ENCODE measurements around the gene NCOA5.

NCOA5 gene

DNA sequence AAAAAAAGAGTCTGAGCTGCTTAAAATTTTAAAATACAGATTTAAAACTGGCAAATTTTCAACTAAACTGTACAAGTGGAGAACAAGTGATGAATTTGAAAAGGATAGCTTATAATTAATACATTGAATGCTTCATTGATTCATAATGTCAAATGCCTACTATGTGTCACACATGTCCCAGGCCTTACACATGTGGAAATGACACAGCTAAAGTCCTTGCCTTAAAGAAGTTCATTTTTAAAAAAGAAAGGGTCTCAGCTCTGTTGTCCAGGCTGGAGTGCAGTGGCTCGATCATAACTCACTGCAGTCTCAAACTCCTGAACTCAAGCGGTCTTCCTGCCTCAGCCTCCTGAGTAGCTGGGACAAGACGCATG, 5.0 kb downstream of the NCOA5 start:
- WGBS, 2 donors (ENCODE audit: extremely low coverage in 2 of 2, insufficient read length in 2 of 2, insufficient replicate concordance in 1 of 2), result no CpG with 5 or more reads among the region's 3 CpGs
- no peak overlapping the region for H2BK12ac ChIP-seq (ENCODE audit: low read length)
- no peak overlapping the region for H3K4me2 ChIP-seq (ENCODE audit: insufficient read depth, low read length, poor library complexity, severe bottlenecking)
- no peak overlapping the region for H2BK15ac ChIP-seq (ENCODE audit: low read length)
- no peak overlapping the region for H2BK5ac ChIP-seq (ENCODE audit: low read length)
- no peak overlapping the region for H3K23ac ChIP-seq (ENCODE audit: low read depth, low read length, poor library complexity)
- no peaks in the 10 kb centered on the region for H3K9me3 ChIP-seq (replicated peaks in 1 of 2; ENCODE audit: control insufficient read depth in 2 of 2, insufficient read depth in 1 of 2, low read depth in 1 of 2, low read length in 2 of 2)
- no peak for DNase-seq (ENCODE audit: low spot score)
- no peak overlapping the region for H4K91ac ChIP-seq (ENCODE audit: low read depth, low read length, poor library complexity)
- no peak overlapping the region for H2AFZ ChIP-seq (ENCODE audit: low read length)
- H3K36me3 ChIP-seq (replicated peaks in 1 of 2; ENCODE audit: control insufficient read depth in 2 of 2, insufficient read depth in 2 of 2, low read length in 2 of 2), result peaks cover 0 to 13% of the 10 kb centered on the region in 2 donors
- peaks cover 4% of the 10 kb centered on the region for H3K79me1 ChIP-seq (ENCODE audit: low read depth, low read length)
- no peak overlapping the region for H2BK120ac ChIP-seq (ENCODE audit: low read depth, low read length)
- H3K14ac ChIP-seq (ENCODE audit: low read length), result no peak overlapping the region
- no peak overlapping the region for H3K27ac ChIP-seq (replicated peaks; ENCODE audit: low read length)
- H3K4me1 ChIP-seq (ENCODE audit: control insufficient read depth in 2 of 2, insufficient read depth in 1 of 2, low read depth in 1 of 2, low read length in 2 of 2), result peaks cover 0 to 9% of the 10 kb centered on the region in 2 donors
- H3K18ac ChIP-seq (ENCODE audit: low read length), result no peak overlapping the region
- H3K9ac ChIP-seq (ENCODE audit: low read depth, low read length, poor library complexity), result no peak overlapping the region
- no peak overlapping the region for H3K4me3 ChIP-seq (ENCODE audit: low read length in 2 of 2)
- H3K4ac ChIP-seq (ENCODE audit: low read length), result no peak overlapping the region
- H3K27me3 ChIP-seq (ENCODE audit: control insufficient read depth in 3 of 3, insufficient read depth in 3 of 3, low read depth in 1 of 3, low read length in 3 of 3), result no peaks in the 10 kb centered on the region
- H4K8ac ChIP-seq (ENCODE audit: low read depth, low read length), result no peak overlapping the region
- H2AK5ac ChIP-seq (ENCODE audit: low read depth, low read length), result no peak overlapping the region

DNA sequence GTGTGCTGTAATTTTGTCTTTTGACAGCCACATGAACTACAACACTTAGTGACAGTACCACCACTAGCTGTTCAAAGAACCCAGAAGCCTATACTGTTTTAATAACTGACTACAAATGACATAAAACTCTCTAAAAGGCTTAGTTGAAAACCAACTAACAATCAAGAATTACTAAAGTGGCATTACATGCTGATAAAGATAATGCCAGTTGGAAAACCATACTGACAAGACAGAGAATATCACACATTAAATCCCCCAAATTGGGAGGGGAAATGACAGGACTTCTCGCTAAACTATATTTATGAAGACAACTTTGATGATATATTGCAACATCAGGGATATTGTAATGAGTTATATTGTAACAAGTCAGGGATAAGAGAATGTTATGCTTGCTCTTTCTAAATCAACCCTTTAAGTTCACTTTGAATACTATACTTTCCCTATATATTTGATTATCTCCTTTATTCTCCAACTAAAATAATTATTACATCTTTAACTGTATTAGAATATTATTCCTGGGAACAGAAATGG, 6.2 kb downstream of the NCOA5 start:
- Histone ChIP-seq H3K4me1 (ENCODE audit: control insufficient read depth in 2 of 2, insufficient read depth in 1 of 2, low read depth in 1 of 2, low read length in 2 of 2) (peaks cover 0 to 9% of the 10 kb centered on the region in 2 donors), H4K91ac (ENCODE audit: low read depth, low read length, poor library complexity) (no peak overlapping the region), H2BK12ac (ENCODE audit: low read length) (no peak overlapping the region), H3K79me1 (ENCODE audit: low read depth, low read length) (peaks cover 3% of the 10 kb centered on the region), H3K14ac (ENCODE audit: low read length) (no peak overlapping the region), H2BK120ac (ENCODE audit: low read depth, low read length) (no peak overlapping the region), H3K4ac (ENCODE audit: low read length) (no peak overlapping the region), H3K4me2 (ENCODE audit: insufficient read depth, low read length, poor library complexity, severe bottlenecking) (no peak overlapping the region), H2BK5ac (ENCODE audit: low read length) (no peak overlapping the region), H3K18ac (ENCODE audit: low read length) (no peak overlapping the region), H4K8ac (ENCODE audit: low read depth, low read length) (no peak overlapping the region), H2AFZ (ENCODE audit: low read length) (no peak overlapping the region), H3K4me3 (ENCODE audit: low read length in 2 of 2) (no peak overlapping the region), H3K9me3 (replicated peaks in 1 of 2; ENCODE audit: control insufficient read depth in 2 of 2, insufficient read depth in 1 of 2, low read depth in 1 of 2, low read length in 2 of 2) (no peaks in the 10 kb centered on the region), H2BK15ac (ENCODE audit: low read length) (no peak overlapping the region), H2AK5ac (ENCODE audit: low read depth, low read length) (no peak overlapping the region), H3K23ac (ENCODE audit: low read depth, low read length, poor library complexity) (no peak overlapping the region), H3K36me3 (replicated peaks in 1 of 2; ENCODE audit: control insufficient read depth in 2 of 2, insufficient read depth in 2 of 2, low read length in 2 of 2) (peaks cover 2 to 25% of the 10 kb centered on the region in 2 donors), H3K27me3 (ENCODE audit: control insufficient read depth in 3 of 3, insufficient read depth in 3 of 3, low read depth in 1 of 3, low read length in 3 of 3) (no peaks in the 10 kb centered on the region), H3K9ac (ENCODE audit: low read depth, low read length, poor library complexity) (no peak overlapping the region), H3K27ac (replicated peaks; ENCODE audit: low read length) (no peak overlapping the region)
- no peak for DNase-seq (ENCODE audit: low spot score)
- no CpG with 5 or more reads among the region's 1 CpG for WGBS, 2 donors (ENCODE audit: extremely low coverage in 2 of 2, insufficient read length in 2 of 2, insufficient replicate concordance in 1 of 2)

DNA sequence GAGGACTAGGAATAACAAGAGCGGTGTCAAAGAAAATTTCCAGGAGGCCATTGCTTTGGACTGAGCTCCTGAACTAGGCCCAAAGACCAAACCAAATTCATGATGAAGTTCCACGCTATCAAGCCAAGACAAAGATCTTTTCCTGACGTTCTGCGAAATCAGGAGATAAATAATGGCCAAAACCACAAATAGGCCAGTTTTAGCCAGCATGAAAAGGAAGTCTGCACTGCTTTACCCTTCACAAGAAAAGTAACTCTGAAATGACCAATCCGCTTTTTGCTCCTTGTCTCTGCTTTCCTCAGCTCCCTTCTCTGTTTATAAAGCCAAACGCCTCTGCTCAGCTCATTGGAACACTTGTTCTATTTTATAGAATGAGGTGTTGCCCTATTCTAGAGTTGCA, 6.7 kb downstream of the NCOA5 start:
- no peak overlapping the region for H2AK5ac ChIP-seq (ENCODE audit: low read depth, low read length)
- H2BK12ac ChIP-seq (ENCODE audit: low read length), result no peak overlapping the region
- no peak overlapping the region for H3K9ac ChIP-seq (ENCODE audit: low read depth, low read length, poor library complexity)
- no peak overlapping the region for H2BK5ac ChIP-seq (ENCODE audit: low read length)
- H3K18ac ChIP-seq (ENCODE audit: low read length), result no peak overlapping the region
- peaks cover 0 to 7% of the 10 kb centered on the region in 2 donors for H3K4me1 ChIP-seq (ENCODE audit: control insufficient read depth in 2 of 2, insufficient read depth in 1 of 2, low read depth in 1 of 2, low read length in 2 of 2)
- peaks cover 3% of the 10 kb centered on the region for H3K79me1 ChIP-seq (ENCODE audit: low read depth, low read length)
- no peak overlapping the region for H4K91ac ChIP-seq (ENCODE audit: low read depth, low read length, poor library complexity)
- no peak overlapping the region for H3K4me2 ChIP-seq (ENCODE audit: insufficient read depth, low read length, poor library complexity, severe bottlenecking)
- H3K27me3 ChIP-seq (ENCODE audit: control insufficient read depth in 3 of 3, insufficient read depth in 3 of 3, low read depth in 1 of 3, low read length in 3 of 3), result no peaks in the 10 kb centered on the region
- peaks cover 4 to 30% of the 10 kb centered on the region in 2 donors for H3K36me3 ChIP-seq (replicated peaks in 1 of 2; ENCODE audit: control insufficient read depth in 2 of 2, insufficient read depth in 2 of 2, low read length in 2 of 2)
- no peak overlapping the region for H3K27ac ChIP-seq (replicated peaks; ENCODE audit: low read length)
- H3K4me3 ChIP-seq (ENCODE audit: low read length in 2 of 2), result no peak overlapping the region
- no peak overlapping the region for H3K4ac ChIP-seq (ENCODE audit: low read length)
- H3K9me3 ChIP-seq (replicated peaks in 1 of 2; ENCODE audit: control insufficient read depth in 2 of 2, insufficient read depth in 1 of 2, low read depth in 1 of 2, low read length in 2 of 2), result no peaks in the 10 kb centered on the region
- H4K8ac ChIP-seq (ENCODE audit: low read depth, low read length), result no peak overlapping the region
- no CpG with 5 or more reads among the region's 6 CpGs for WGBS, 2 donors (ENCODE audit: extremely low coverage in 2 of 2, insufficient read length in 2 of 2, insufficient replicate concordance in 1 of 2)
- H3K14ac ChIP-seq (ENCODE audit: low read length), result no peak overlapping the region
- no peak overlapping the region for H3K23ac ChIP-seq (ENCODE audit: low read depth, low read length, poor library complexity)
- H2BK120ac ChIP-seq (ENCODE audit: low read depth, low read length), result no peak overlapping the region
- no peak overlapping the region for H2BK15ac ChIP-seq (ENCODE audit: low read length)
- H2AFZ ChIP-seq (ENCODE audit: low read length), result no peak overlapping the region
- no peak for DNase-seq (ENCODE audit: low spot score)

DNA sequence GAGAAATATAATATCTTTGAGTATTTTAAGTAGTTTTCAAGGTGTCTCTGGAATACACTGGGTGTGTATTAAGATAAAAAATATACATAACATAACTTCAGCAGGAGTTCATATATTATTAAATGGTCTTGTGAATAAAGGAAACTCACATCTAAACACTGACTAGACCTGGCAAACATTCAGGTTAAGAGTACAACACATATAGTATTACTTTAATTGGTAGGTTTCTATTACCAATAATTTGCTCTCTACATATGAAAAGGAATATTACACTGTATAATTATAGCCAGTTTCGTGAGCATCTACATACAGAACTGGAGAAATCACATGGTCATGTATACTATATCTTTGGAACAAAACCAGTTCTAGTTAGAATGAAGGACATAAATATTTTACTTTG, 8.7 kb downstream of the NCOA5 start:
- H3K9ac ChIP-seq (ENCODE audit: low read depth, low read length, poor library complexity), result no peak overlapping the region
- no peak overlapping the region for H2BK5ac ChIP-seq (ENCODE audit: low read length)
- no peak overlapping the region for H3K4me3 ChIP-seq (ENCODE audit: low read length in 2 of 2)
- H3K23ac ChIP-seq (ENCODE audit: low read depth, low read length, poor library complexity), result no peak overlapping the region
- peaks cover 7 to 43% of the 10 kb centered on the region in 2 donors for H3K36me3 ChIP-seq (replicated peaks in 1 of 2; ENCODE audit: control insufficient read depth in 2 of 2, insufficient read depth in 2 of 2, low read length in 2 of 2)
- H2BK120ac ChIP-seq (ENCODE audit: low read depth, low read length), result no peak overlapping the region
- no peak for DNase-seq (ENCODE audit: low spot score)
- H4K8ac ChIP-seq (ENCODE audit: low read depth, low read length), result no peak overlapping the region
- H3K14ac ChIP-seq (ENCODE audit: low read length), result no peak overlapping the region
- no peak overlapping the region for H3K27ac ChIP-seq (replicated peaks; ENCODE audit: low read length)
- no peaks in the 10 kb centered on the region for H3K9me3 ChIP-seq (replicated peaks in 1 of 2; ENCODE audit: control insufficient read depth in 2 of 2, insufficient read depth in 1 of 2, low read depth in 1 of 2, low read length in 2 of 2)
- H2AK5ac ChIP-seq (ENCODE audit: low read depth, low read length), result no peak overlapping the region
- H2AFZ ChIP-seq (ENCODE audit: low read length), result no peak overlapping the region
- H4K91ac ChIP-seq (ENCODE audit: low read depth, low read length, poor library complexity), result no peak overlapping the region
- peaks cover 8% of the 10 kb centered on the region for H3K79me1 ChIP-seq (ENCODE audit: low read depth, low read length)
- H3K18ac ChIP-seq (ENCODE audit: low read length), result no peak overlapping the region
- H3K4ac ChIP-seq (ENCODE audit: low read length), result no peak overlapping the region
- no peak overlapping the region for H2BK15ac ChIP-seq (ENCODE audit: low read length)
- no peaks in the 10 kb centered on the region for H3K27me3 ChIP-seq (ENCODE audit: control insufficient read depth in 3 of 3, insufficient read depth in 3 of 3, low read depth in 1 of 3, low read length in 3 of 3)
- H3K4me1 ChIP-seq (ENCODE audit: control insufficient read depth in 2 of 2, insufficient read depth in 1 of 2, low read depth in 1 of 2, low read length in 2 of 2), result no peaks in the 10 kb centered on the region
- no peak overlapping the region for H3K4me2 ChIP-seq (ENCODE audit: insufficient read depth, low read length, poor library complexity, severe bottlenecking)
- no CpG with 5 or more reads among the region's 1 CpG for WGBS, 2 donors (ENCODE audit: extremely low coverage in 2 of 2, insufficient read length in 2 of 2, insufficient replicate concordance in 1 of 2)
- H2BK12ac ChIP-seq (ENCODE audit: low read length), result no peak overlapping the region

Data from neuronal stem cell (in vitro differentiated cells).